ENCODE data around the gene OCSTAMP.

OCSTAMP gene

GRCh38 chr20:46569961-46570360 lies 19.5 kb upstream of the OCSTAMP start:
- peaks cover 4% of the 10 kb centered on the region; the same call in 1 of the 2 replicates for H3K4me1 ChIP-seq (ENCODE audit: low read length)
- H3K36me3 ChIP-seq (replicated peaks; ENCODE audit: insufficient read depth, low read length) = no peaks in the 10 kb centered on the region
- H3K4me2 ChIP-seq (ENCODE audit: low read depth, low read length) = no peak overlapping the region
- no peak overlapping the region for H3K27ac ChIP-seq (ENCODE audit: low read length)
- TF ChIP-seq CTCF (IDR thresholded peaks at IDR 0.05; ENCODE audit: low read length) = no peak
- no peak for TF ChIP-seq EZH2 (optimal IDR thresholded peaks at IDR 0.05; ENCODE audit: low read depth, low read length)
- TF ChIP-seq EZH2phosphoT487 (IDR thresholded peaks at IDR 0.05; ENCODE audit: low read length) = no peak
- H3K27me3 ChIP-seq (replicated peaks; ENCODE audit: insufficient read depth, low read length) = no peaks in the 10 kb centered on the region
- DNase-seq = no peak
- H3K9me3 ChIP-seq (replicated peaks; ENCODE audit: insufficient read depth, low read length) = no peaks in the 10 kb centered on the region
- no peaks in the 10 kb centered on the region for H4K20me1 ChIP-seq (ENCODE audit: insufficient read depth, low read length)
- no peaks in the 10 kb centered on the region for H3F3A ChIP-seq (ENCODE audit: insufficient read depth, low read length)
- no peaks in the 10 kb centered on the region for H3K9me2 ChIP-seq (replicated peaks; ENCODE audit: insufficient read depth, low read length)
- H3K9ac ChIP-seq (ENCODE audit: low read length) = no peak overlapping the region
- H3K79me2 ChIP-seq (ENCODE audit: low read length) = no peaks in the 10 kb centered on the region
- no peak overlapping the region for H2AFZ ChIP-seq (ENCODE audit: low read length)
- no peak overlapping the region for H3K4me3 ChIP-seq (ENCODE audit: low read length)

- Histone ChIP-seq H3K79me2 (ENCODE audit: low read length) (no peaks in the 10 kb centered on the region), H3K4me2 (ENCODE audit: low read depth, low read length) (no peak overlapping the region), H3K4me1 (ENCODE audit: low read length) (peaks cover 11% of the 10 kb centered on the region; the same call in 1 of the 2 replicates), H3K9me3 (replicated peaks; ENCODE audit: insufficient read depth, low read length) (no peaks in the 10 kb centered on the region), H3K27ac (ENCODE audit: low read length) (no peak overlapping the region), H3K36me3 (replicated peaks; ENCODE audit: insufficient read depth, low read length) (no peaks in the 10 kb centered on the region), H4K20me1 (ENCODE audit: insufficient read depth, low read length) (no peaks in the 10 kb centered on the region), H3K9ac (ENCODE audit: low read length) (no peak overlapping the region), H2AFZ (ENCODE audit: low read length) (no peak overlapping the region), H3F3A (ENCODE audit: insufficient read depth, low read length) (no peaks in the 10 kb centered on the region), H3K27me3 (replicated peaks; ENCODE audit: insufficient read depth, low read length) (no peaks in the 10 kb centered on the region), H3K4me3 (ENCODE audit: low read length) (no peak overlapping the region), H3K9me2 (replicated peaks; ENCODE audit: insufficient read depth, low read length) (no peaks in the 10 kb centered on the region)
- no peak for DNase-seq
- TF ChIP-seq EZH2 (optimal IDR thresholded peaks at IDR 0.05; ENCODE audit: low read depth, low read length) = no peak
- TF ChIP-seq EZH2phosphoT487 (IDR thresholded peaks at IDR 0.05; ENCODE audit: low read length) = no peak
- no peak for TF ChIP-seq CTCF (IDR thresholded peaks at IDR 0.05; ENCODE audit: low read length)
Measured at GRCh38 chr20:46568570-46569129, 18.2 kb upstream of the OCSTAMP start.

GRCh38 chr20:46566125-46566524 lies 15.7 kb upstream of the OCSTAMP start:
- H3K36me3 ChIP-seq (replicated peaks; ENCODE audit: insufficient read depth, low read length) = no peaks in the 10 kb centered on the region
- H3K9ac ChIP-seq (ENCODE audit: low read length) = no peak overlapping the region
- no peaks in the 10 kb centered on the region for H3K9me3 ChIP-seq (replicated peaks; ENCODE audit: insufficient read depth, low read length)
- 0 out of 2 replicates have a peak, but pooled peaks cover 4% of the 10 kb centered on the region for H3K79me2 ChIP-seq (ENCODE audit: low read length)
- no peaks in the 10 kb centered on the region for H3F3A ChIP-seq (ENCODE audit: insufficient read depth, low read length)
- no peak overlapping the region for H3K4me2 ChIP-seq (ENCODE audit: low read depth, low read length)
- H3K27me3 ChIP-seq (replicated peaks; ENCODE audit: insufficient read depth, low read length) = no peaks in the 10 kb centered on the region
- no peak overlapping the region for H3K4me3 ChIP-seq (ENCODE audit: low read length)
- no peaks in the 10 kb centered on the region for H4K20me1 ChIP-seq (ENCODE audit: insufficient read depth, low read length)
- H3K9me2 ChIP-seq (replicated peaks; ENCODE audit: insufficient read depth, low read length) = no peaks in the 10 kb centered on the region
- no peak for DNase-seq
- H3K27ac ChIP-seq (ENCODE audit: low read length) = no peak overlapping the region
- H2AFZ ChIP-seq (ENCODE audit: low read length) = no peak overlapping the region
- H3K4me1 ChIP-seq (ENCODE audit: low read length) = peaks cover 11% of the 10 kb centered on the region; the same call in 1 of the 2 replicates
- TF ChIP-seq EZH2phosphoT487 (IDR thresholded peaks at IDR 0.05; ENCODE audit: low read length) (no peak), EZH2 (optimal IDR thresholded peaks at IDR 0.05; ENCODE audit: low read depth, low read length) (no peak), CTCF (IDR thresholded peaks at IDR 0.05; ENCODE audit: low read length) (no peak)

Measured in MM.1S (cell line).